Lower lobe of right lung (tissue), 2 donors: Measurements from ENCODE around the gene FUCA1. TPM values are rescaled to one million over a fixed set of nuclear protein-coding genes. Genes with fewer than 3 reads are reported as not detected.

Experiments used
- ATAC-seq, 2 donors: fragments of 200-7000 bp; cut with Tn5 transposase; one replicate each; pipeline ENCODE4 v1.9.1; 2020 to 2022; ENCODE audit warnings: mild to moderate bottlenecking in 2 of 2, moderate library complexity in 2 of 2
- DNase-seq: peaks from one replicate; pipeline ENCODE4 v3.0.0-alpha.2; 2020
- H3K27ac ChIP-seq: fragments of 200-600 bp; one replicate; pipeline ENCODE4 v1.8.0; 2022
- H3K27me3 ChIP-seq: fragments of 200-600 bp; one replicate; pipeline ENCODE4 v1.8.0; 2022; ENCODE audit warnings: low read depth
- H3K36me3 ChIP-seq: fragments of 200-600 bp; one replicate; pipeline ENCODE4 v1.8.0; 2022; ENCODE audit warnings: mild to moderate bottlenecking
- H3K4me1 ChIP-seq: fragments of 200-600 bp; one replicate; pipeline ENCODE4 v1.8.0; 2022
- H3K4me3 ChIP-seq: fragments of 200-600 bp; one replicate; pipeline ENCODE4 v1.8.0; 2022; ENCODE audit warnings: mild to moderate bottlenecking
- H3K9me3 ChIP-seq: fragments of 200-600 bp; one replicate; pipeline ENCODE4 v1.8.0; 2022
- CTCF ChIP-seq: fragments of 200-600 bp; IDR thresholded peaks from one replicate; pipeline ENCODE4 v1.8.0; 2022; ENCODE audit warnings: antibody characterized with exemption, mild to moderate bottlenecking
- intact Hi-C: fragments of 100-400 bp; cut with DNase I; formaldehyde crosslinking; loops from one replicate; pipeline ENCODE4 v1.11.0; 2022
- total RNA-seq: library from RNA; stranded (reverse); fragmentation: NEBNext Ultra II Directional; extraction: Animal tissue kit (Norgen Biotek cat#: 25700); gene quantifications from one replicate; pipeline ENCODE4 v1.2.1, GENCODE V29; 2021
- donor health status: DM: no; HTN: yes; CAD: no; lungs with severe emphysema.

Gene FUCA1
- total RNA-seq, 1 donor from 2014 or later = 54.2 TPM

- intact Hi-C loops = no loop called here
- no peak overlapping the region for H3K27ac ChIP-seq
- H3K27me3 ChIP-seq = no peaks in the 10 kb centered on the region
- ATAC-seq = no peak
- no peaks in the 10 kb centered on the region for H3K4me1 ChIP-seq
- no peaks in the 10 kb centered on the region for H3K9me3 ChIP-seq
- no peaks in the 10 kb centered on the region for H3K36me3 ChIP-seq
- TF ChIP-seq CTCF = no peak
- no peak for DNase-seq
- H3K4me3 ChIP-seq = no peak overlapping the region
These were observed 43.8 kb upstream of the FUCA1 start for GRCh38 chr1:23911921-23912320.

GRCh38 chr1:23910553-23911246 is 42.6 kb upstream of the FUCA1 start:
- DNase-seq (no peak), ATAC-seq (no peak)
- intact Hi-C loops = no loop called here
- H3K36me3 ChIP-seq = no peaks in the 10 kb centered on the region
- TF ChIP-seq CTCF = no peak
- no peaks in the 10 kb centered on the region for H3K9me3 ChIP-seq
- H3K4me1 ChIP-seq = no peaks in the 10 kb centered on the region
- H3K4me3 ChIP-seq = no peak overlapping the region
- no peaks in the 10 kb centered on the region for H3K27me3 ChIP-seq
- H3K27ac ChIP-seq = no peak overlapping the region

- H3K27me3 ChIP-seq = no peaks in the 10 kb centered on the region
- no peak overlapping the region for H3K4me3 ChIP-seq
- H3K27ac ChIP-seq = no peak overlapping the region
- TF ChIP-seq CTCF = no peak
- H3K4me1 ChIP-seq = no peaks in the 10 kb centered on the region
- no peaks in the 10 kb centered on the region for H3K9me3 ChIP-seq
- DNase-seq (no peak), ATAC-seq (no peak)
- H3K36me3 ChIP-seq = no peaks in the 10 kb centered on the region
- intact Hi-C loops = no loop called here
These were observed 42.1 kb upstream of the FUCA1 start for GRCh38 chr1:23910144-23910543.

- Histone ChIP-seq H3K27me3 (no peaks in the 10 kb centered on the region), H3K4me3 (no peak overlapping the region), H3K9me3 (no peaks in the 10 kb centered on the region), H3K27ac (no peak overlapping the region), H3K36me3 (no peaks in the 10 kb centered on the region), H3K4me1 (no peaks in the 10 kb centered on the region)
- intact Hi-C loops = no loop called here
- no peak for DNase-seq
- TF ChIP-seq CTCF = no peak
- ATAC-seq = peak in 1 of 2 donors; percentile 7
These were observed 41.3 kb upstream of the FUCA1 start for GRCh38 chr1:23909412-23909811.

- Histone ChIP-seq H3K4me1 (no peaks in the 10 kb centered on the region), H3K9me3 (no peaks in the 10 kb centered on the region), H3K27me3 (peaks cover 7% of the 10 kb centered on the region), H3K36me3 (no peaks in the 10 kb centered on the region), H3K27ac (no peak overlapping the region), H3K4me3 (no peak overlapping the region)
- intact Hi-C loops = no loop called here
- no peak for TF ChIP-seq CTCF
- ATAC-seq (peak; percentile 64 to 67), DNase-seq (no peak)
These were observed 40.6 kb upstream of the FUCA1 start for GRCh38 chr1:23908453-23909341.
